Putamen (tissue), 1 donor: ENCODE measurements around the gene OR51A7.
"Not testable (repeated sequence)": the region's sequence is repeated elsewhere in the genome, so short reads cannot be mapped to it uniquely, and the experiment has no call there.

Source experiments
- DNase-seq: peaks from one replicate; pipeline ENCODE4 v3.0.0-alpha.2; 2016; ENCODE audit warnings: low spot score

The OR51A7 gene

DNA sequence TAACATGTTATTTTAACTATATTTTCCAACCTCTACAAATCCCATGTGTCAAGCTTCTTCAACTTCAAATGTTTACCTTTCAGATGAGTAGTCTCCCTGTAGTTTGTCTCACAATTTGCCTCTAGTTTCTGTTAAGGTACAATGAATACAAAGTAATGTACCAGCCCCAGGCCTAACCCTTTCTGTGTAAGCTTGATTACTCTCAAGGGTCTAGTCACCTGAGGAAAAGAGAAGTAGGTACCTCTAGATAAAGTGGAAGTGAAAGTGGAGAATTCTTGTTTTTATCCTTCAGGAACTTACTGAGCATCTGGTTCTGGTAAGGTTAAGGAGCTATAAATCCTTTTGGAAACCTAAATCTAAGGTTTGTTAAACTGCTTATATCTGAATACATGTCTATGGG is at the start of gene OR51A7:
OR51A7 (plus strand) TSS at position 300 of the 400 bp plus-strand sequence. CDS start 3,587 bp downstream, outside the sequence.
- no peak for DNase-seq

DNA sequence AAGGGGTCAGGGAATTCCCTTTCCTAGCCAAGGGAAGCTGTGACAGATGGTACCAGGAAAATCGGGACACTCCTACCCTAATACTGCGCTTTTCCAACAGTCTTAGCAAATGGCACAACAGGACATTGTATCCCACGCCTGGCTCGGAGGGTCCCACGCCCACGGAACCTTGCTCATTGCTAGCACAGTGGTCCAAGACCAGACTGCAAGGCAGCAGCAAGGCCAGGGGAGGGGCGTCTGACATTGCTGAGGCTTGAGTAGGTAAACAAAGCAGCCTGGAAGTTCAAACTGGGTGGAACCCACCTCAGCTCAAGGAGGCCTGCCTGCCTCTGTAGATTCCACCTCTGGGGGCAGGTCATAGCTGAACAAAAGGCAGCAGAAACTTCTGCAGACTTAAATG is 49.3 kb upstream of the OR51A7 start:
- DNase-seq = not testable (repeated sequence)

DNA sequence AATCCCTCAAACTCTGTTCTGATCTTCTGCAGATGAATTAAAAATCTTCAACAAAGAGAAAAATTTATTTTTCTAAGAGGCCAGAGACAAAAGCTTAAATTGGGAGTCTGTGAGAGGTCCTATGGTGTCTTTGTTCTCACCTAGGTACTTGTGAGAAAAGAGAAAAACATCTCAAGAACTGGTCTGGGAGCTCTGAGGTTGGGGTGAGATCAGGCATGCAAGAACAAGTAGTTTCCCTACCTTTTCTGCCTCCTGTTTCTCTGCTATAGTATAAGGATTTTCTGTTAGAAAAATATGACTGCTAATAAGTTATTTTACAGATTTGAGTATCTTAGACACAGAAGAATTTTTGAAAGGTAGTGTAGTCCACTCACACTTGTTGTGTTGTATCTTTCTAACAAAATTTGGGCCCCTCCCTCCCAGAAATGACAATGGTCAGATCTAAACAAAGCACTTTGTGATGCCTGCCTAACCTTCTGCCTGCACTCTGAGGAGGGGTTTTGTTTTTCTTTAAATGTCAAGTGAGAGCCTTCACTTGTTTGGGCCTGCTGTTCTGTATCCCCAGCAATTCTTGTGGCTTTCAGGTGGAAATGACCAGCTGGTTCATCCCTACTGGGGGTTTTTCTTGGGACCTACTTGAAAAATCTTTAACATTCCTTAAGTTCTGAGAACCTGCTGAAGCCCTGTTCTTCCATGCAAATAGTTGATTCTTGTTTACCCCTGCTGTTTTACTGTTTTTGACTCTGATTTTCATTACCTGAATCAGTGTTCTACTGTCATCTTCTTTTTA is 40.9 kb upstream of the OR51A7 start:
- DNase-seq = no peak

- no peak for DNase-seq
Observed at GRCh38 chr11:4863876-4864275, 39.7 kb upstream of the OR51A7 start.

- no peak for DNase-seq
Observed at GRCh38 chr11:4865855-4866254, 37.7 kb upstream of the OR51A7 start.

DNA sequence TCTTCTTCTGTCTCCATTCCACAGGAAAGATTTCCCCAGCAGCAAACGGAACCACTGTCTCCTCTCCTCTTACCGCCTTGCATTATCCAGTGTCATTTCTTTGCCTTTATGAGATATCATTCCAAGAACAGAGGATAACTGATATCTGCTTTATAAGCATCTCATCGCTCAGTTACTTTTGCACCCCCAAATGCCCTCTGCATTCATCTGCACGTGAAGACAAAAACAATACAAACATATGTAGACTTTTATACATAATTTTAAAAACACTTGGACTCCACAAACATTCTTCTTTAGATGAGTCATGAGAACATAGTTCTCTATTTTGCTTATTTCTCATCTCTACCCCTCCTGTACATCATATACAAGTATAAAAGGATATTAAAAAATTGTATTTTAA is 22.4 kb upstream of the OR51A7 start:
- DNase-seq = no peak

DNA sequence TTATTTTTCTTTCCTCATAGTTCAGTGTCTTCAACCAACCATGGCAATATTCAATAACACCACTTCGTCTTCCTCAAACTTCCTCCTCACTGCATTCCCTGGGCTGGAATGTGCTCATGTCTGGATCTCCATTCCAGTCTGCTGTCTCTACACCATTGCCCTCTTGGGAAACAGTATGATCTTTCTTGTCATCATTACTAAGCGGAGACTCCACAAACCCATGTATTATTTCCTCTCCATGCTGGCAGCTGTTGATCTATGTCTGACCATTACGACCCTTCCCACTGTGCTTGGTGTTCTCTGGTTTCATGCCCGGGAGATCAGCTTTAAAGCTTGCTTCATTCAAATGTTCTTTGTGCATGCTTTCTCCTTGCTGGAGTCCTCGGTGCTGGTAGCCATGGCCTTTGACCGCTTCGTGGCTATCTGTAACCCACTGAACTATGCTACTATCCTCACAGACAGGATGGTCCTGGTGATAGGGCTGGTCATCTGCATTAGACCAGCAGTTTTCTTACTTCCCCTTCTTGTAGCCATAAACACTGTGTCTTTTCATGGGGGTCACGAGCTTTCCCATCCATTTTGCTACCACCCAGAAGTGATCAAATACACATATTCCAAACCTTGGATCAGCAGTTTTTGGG is 21.6 kb upstream of the OR51A7 start, which contains the start of gene OR51T1:
OR51T1 (plus strand) TSS at position 41 of the 641 bp plus-strand sequence; CDS start at position 41, 0 bp downstream.
- no peak for DNase-seq

GRCh38 chr11:4882543-4882942 is 21.0 kb upstream of the OR51A7 start:
- DNase-seq = no peak

DNA sequence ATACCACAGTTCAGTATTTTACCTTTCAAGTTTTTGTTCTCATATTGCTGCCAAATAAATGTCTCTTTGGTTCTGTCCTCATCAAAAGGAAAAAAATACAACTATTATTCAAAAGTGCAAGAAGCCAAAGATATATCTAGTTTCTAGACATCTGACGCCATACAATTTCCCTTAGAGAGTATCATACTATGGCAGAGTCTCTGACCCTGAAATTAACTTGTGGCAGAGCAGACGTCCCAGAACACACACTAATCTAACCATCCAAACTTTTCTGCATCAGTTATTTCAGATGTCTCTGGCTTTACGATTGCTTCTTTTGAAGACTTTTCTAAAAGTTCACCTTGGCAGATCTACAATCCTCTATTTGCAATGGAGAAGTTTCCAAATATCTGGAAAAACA is 19.2 kb upstream of the OR51A7 start:
- DNase-seq = no peak

GRCh38 chr11:4886186-4886585 is 17.4 kb upstream of the OR51A7 start:
- no peak for DNase-seq

- DNase-seq = no peak
Observed at GRCh38 chr11:4887591-4887990, 16.0 kb upstream of the OR51A7 start.

GRCh38 chr11:4890279-4890678 is 13.3 kb upstream of the OR51A7 start:
- no peak for DNase-seq

GRCh38 chr11:4891996-4892640 is 11.5 kb upstream of the OR51A7 start:
- DNase-seq = no peak

DNA sequence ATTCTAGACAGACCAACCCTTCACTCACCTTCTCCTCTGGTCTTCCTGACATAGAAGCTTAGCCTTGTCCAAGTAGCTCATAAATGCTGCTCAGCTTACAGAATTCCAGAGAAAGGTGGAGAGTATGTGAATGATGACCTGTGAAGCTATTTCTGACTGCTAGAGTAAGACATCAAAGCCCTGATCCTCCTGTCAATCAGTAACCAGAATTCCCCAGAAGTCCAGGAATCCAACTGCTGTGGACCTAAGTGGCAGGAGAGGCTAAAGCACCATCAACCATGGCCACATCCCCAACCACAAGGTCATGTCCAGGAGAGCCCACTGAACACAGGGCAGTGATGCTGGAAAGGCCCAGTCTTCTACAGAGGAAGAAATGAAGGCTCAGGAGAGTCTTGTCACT is 13.0 kb downstream of the OR51A7 start:
- DNase-seq = no peak

DNA sequence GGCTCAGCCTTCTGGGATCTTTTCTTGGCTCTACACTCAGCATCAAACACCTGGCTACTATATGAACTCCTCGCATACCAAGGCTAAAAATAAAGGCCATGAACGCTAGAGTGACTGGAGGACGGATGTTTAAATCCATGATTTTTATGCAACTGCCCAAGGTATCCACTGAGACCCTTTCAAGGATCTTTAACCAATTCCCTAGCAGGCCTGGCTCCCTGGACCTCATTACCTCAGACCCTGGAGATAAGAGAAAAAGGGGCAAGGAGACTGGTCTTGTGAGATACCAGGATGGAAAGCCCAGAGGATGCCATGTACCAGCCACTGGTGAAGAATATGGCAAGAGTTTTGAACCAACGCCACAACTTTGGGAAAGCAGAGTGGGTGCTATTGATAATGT is 15.7 kb downstream of the OR51A7 start, which contains the start of gene OR51G2:
OR51G2 (minus strand) TSS at position 101 of the 400 bp plus-strand sequence. CDS start 3,687 bp downstream, outside the sequence.
- DNase-seq = no peak

- DNase-seq = no peak
Observed at GRCh38 chr11:4921796-4922195, 18.2 kb downstream of the OR51A7 start.

- no peak for DNase-seq
Observed at GRCh38 chr11:4922304-4922703, 18.7 kb downstream of the OR51A7 start.

- DNase-seq = no peak
Observed at GRCh38 chr11:4924239-4924638, 20.7 kb downstream of the OR51A7 start, which contains the start of gene OR51G1. Gene OR51G1, minus strand, starts transcription at chr11:4924339. Its CDS starts 0 bp downstream, at chr11:4924339.

- DNase-seq = no peak
Observed at GRCh38 chr11:4926608-4927007, 23.0 kb downstream of the OR51A7 start.

- DNase-seq = no peak
Observed at GRCh38 chr11:4932751-4933150, 29.2 kb downstream of the OR51A7 start.

DNA sequence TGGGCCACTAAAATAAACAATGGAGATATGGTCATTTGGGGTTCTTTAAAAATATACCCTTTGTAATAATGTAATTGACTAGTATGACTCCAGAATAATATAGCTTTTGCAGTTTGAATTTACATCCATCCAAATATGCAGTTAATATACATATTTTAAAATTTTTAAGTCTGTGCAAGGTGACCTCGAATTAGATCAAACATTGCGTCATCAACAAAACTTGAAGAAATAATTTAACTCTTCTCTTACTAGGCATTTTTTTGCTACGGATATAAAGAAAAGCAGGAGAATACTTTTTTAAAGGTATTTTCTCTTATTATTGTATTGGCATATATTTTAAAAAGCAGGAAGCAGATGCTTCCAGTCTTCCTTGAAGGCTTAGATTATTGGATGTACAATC is 33.2 kb downstream of the OR51A7 start:
- no peak for DNase-seq

DNA sequence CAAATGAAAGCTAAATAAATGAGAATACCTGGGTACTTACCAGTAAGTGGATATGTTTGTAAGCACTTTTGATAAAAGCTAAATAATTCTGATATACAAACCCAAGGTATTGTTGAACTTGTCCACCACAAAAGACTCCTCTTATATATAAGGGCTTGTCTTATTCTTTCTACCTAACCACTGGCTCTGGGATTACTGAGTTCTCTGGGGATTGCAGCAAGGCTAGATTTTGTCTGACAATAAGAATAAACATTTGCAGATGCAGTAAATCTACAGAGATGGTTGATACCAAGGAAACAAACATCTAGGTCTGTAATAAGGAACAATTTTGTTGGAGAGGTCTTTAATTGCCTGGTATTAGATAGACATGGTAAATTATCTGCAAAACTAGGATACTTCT is 43.9 kb downstream of the OR51A7 start, which contains the start of gene OR51A4:
OR51A4 (minus strand) TSS at position 101 of the 400 bp plus-strand sequence. CDS start 505 bp downstream, outside the sequence.
- DNase-seq = no peak
